Upper lobe of left lung (tissue), 6 donors: Measurements from ENCODE around the gene EFR3B. TPM values are rescaled to one million over a fixed set of nuclear protein-coding genes. Genes with fewer than 3 reads are reported as not detected.

Experiments used
- ATAC-seq, 2 donors: fragments of 200-7000 bp; cut with Tn5 transposase; one replicate each; pipeline ENCODE4 v1.9.1; 2022; ENCODE audit warnings: mild to moderate bottlenecking in 2 of 2, moderate library complexity in 2 of 2; ENCODE audit not compliant: low FRiP score in 2 of 2
- DNase-seq, 2 donors: peaks; one replicate each; pipeline ENCODE4 v3.0.0-alpha.2; 2019 to 2020
- H3K27ac ChIP-seq, 4 donors: fragments of 200-600 bp; sonication (generic); one replicate each; pipeline ENCODE4 v1.5.1; 2016 to 2019
- H3K27me3 ChIP-seq, 4 donors: fragments of 200-600 bp; sonication (generic); one replicate each; pipeline ENCODE4 v1.5.1; 2017 to 2019
- H3K36me3 ChIP-seq, 4 donors: fragments of 200-600 bp; sonication (generic); one replicate each; pipeline ENCODE4 v1.5.1; 2016 to 2019
- H3K4me1 ChIP-seq, 4 donors: fragments of 200-600 bp; sonication (generic); one replicate each; pipeline ENCODE4 v1.5.1; 2018 to 2019
- H3K4me3 ChIP-seq, 4 donors: fragments of 200-600 bp; sonication (generic); one replicate each; pipeline ENCODE4 v1.5.1; 2017 to 2019; ENCODE audit warnings: mild to moderate bottlenecking in 2 of 4, moderate library complexity in 1 of 4
- H3K9me3 ChIP-seq, 4 donors: fragments of 200-600 bp; sonication (generic); one replicate each; pipeline ENCODE4 v1.5.1; 2018 to 2019
- CTCF ChIP-seq, 6 experiments: fragments of 450-650 bp in 4 of 6; fragments of 200-600 bp in 2 of 6; sonication (generic) in 2 of 6; IDR thresholded peaks; one replicate each; pipeline ENCODE4 v1.5.1; 2016 to 2019; ENCODE audit warnings: antibody characterized with exemption in 6 of 6
- EP300 ChIP-seq, 4 donors: sonication (generic); formaldehyde crosslinking; IDR thresholded peaks; one replicate each; pipeline ENCODE4 v1.5.1; 2017; ENCODE audit warnings: antibody characterized with exemption in 4 of 4, control low read depth in 2 of 4
- POLR2A ChIP-seq, 4 donors: fragments of 450-650 bp; IDR thresholded peaks; one replicate each; pipeline ENCODE4 v1.5.1; 2016 to 2017; ENCODE audit warnings: antibody characterized with exemption in 4 of 4, mild to moderate bottlenecking in 2 of 4
- POLR2AphosphoS5 ChIP-seq, 2 donors: sonication (generic); formaldehyde crosslinking; IDR thresholded peaks; one replicate each; pipeline ENCODE4 v1.5.1; 2017; ENCODE audit warnings: antibody characterized with exemption in 2 of 2
- WGBS, 2 donors: methylation state at CpG; one replicate each; pipeline ENCODE4 v1.1.5; 2017 to 2018; 5-methylcytosine and 5-hydroxymethylcytosine counted together
- total RNA-seq, 6 donors: library from RNA; depleted of rRNA in 4 of 6; stranded (reverse); fragments of >200 nt in 4 of 6; gene quantifications; one replicate each; pipeline versions ENCODE4 v1.1.0 to v1.2.1, GENCODE V29; 2016 to 2021
- donor health status: DM: no; HTN: no; CAD: no; lungs with moderate emphysema.
- donor health status: DM: no; HTN: yes; CAD: no; lungs with severe emphysema.

Gene EFR3B
- total RNA-seq, 6 donors from 2014 or later, result 5.1 to 15.2 (median 9.5) TPM

- DNase-seq (no peak), ATAC-seq (no peak)
- Histone ChIP-seq H3K36me3 (no peaks in the 10 kb centered on the region), H3K9me3 (peaks cover 0 to 8% (median 0%) of the 10 kb centered on the region in 4 donors), H3K4me3 (no peak overlapping the region), H3K4me1 (no peaks in the 10 kb centered on the region), H3K27ac (no peak overlapping the region), H3K27me3 (no peaks in the 10 kb centered on the region)
- 92 to 98% methylated on average over 4 of the region's 4 CpGs for WGBS, 2 donors
- no peak for TF ChIP-seq CTCF (IDR thresholded peaks at IDR 0.05)
- TF ChIP-seq POLR2AphosphoS5 (IDR thresholded peaks at IDR 0.05), result no peak
- no peak for TF ChIP-seq EP300 (IDR thresholded peaks at IDR 0.05)
- TF ChIP-seq POLR2A (IDR thresholded peaks at IDR 0.05), result no peak
These were observed 23.9 kb downstream of the EFR3B start for GRCh38 chr2:25065768-25066167.

- no peak for TF ChIP-seq CTCF (IDR thresholded peaks at IDR 0.05)
- no peak for TF ChIP-seq EP300 (IDR thresholded peaks at IDR 0.05)
- no peak for TF ChIP-seq POLR2A (IDR thresholded peaks at IDR 0.05)
- TF ChIP-seq POLR2AphosphoS5 (IDR thresholded peaks at IDR 0.05), result no peak
- peaks cover 0 to 8% (median 0%) of the 10 kb centered on the region in 4 donors for H3K9me3 ChIP-seq
- no peak overlapping the region for H3K4me3 ChIP-seq
- DNase-seq, result no peak
- H3K27me3 ChIP-seq, result no peaks in the 10 kb centered on the region
- no peak overlapping the region for H3K27ac ChIP-seq
- no peak for ATAC-seq
- 94% methylated on average over 2 of the region's 2 CpGs for WGBS, 2 donors
- no peaks in the 10 kb centered on the region for H3K36me3 ChIP-seq
- no peaks in the 10 kb centered on the region for H3K4me1 ChIP-seq
These were observed 24.6 kb downstream of the EFR3B start for GRCh38 chr2:25066455-25066854.

- Histone ChIP-seq H3K27me3 (no peaks in the 10 kb centered on the region), H3K4me3 (no peak overlapping the region), H3K27ac (no peak overlapping the region), H3K9me3 (peaks cover 0 to 8% (median 0%) of the 10 kb centered on the region in 4 donors), H3K4me1 (peaks cover 0 to 1% (median 0%) of the 10 kb centered on the region in 4 donors), H3K36me3 (no peaks in the 10 kb centered on the region)
- no peak for TF ChIP-seq CTCF (IDR thresholded peaks at IDR 0.05)
- no peak for TF ChIP-seq POLR2A (IDR thresholded peaks at IDR 0.05)
- no peak for TF ChIP-seq POLR2AphosphoS5 (IDR thresholded peaks at IDR 0.05)
- no peak for TF ChIP-seq EP300 (IDR thresholded peaks at IDR 0.05)
- WGBS, 2 donors, result 75 to 82% methylated on average over 5 of the region's 5 CpGs
- ATAC-seq, result no peak
- DNase-seq, result no peak
These were observed 26.3 kb downstream of the EFR3B start for GRCh38 chr2:25068217-25068616.

- Histone ChIP-seq H3K27ac (peak overlapping the region in 2 of 4 donors; percentile 8 to 14), H3K9me3 (no peaks in the 10 kb centered on the region), H3K4me3 (no peak overlapping the region), H3K36me3 (no peaks in the 10 kb centered on the region), H3K27me3 (no peaks in the 10 kb centered on the region), H3K4me1 (peaks cover 0 to 6% (median 0%) of the 10 kb centered on the region in 4 donors)
- no peak for ATAC-seq
- DNase-seq, result no peak
- TF ChIP-seq POLR2AphosphoS5 (IDR thresholded peaks at IDR 0.05) (no peak), POLR2A (IDR thresholded peaks at IDR 0.05) (no peak), EP300 (IDR thresholded peaks at IDR 0.05) (no peak), CTCF (IDR thresholded peaks at IDR 0.05) (no peak)
- WGBS, 2 donors, result 80% methylated on average over 8 of the region's 8 CpGs
These were observed 30.1 kb downstream of the EFR3B start for GRCh38 chr2:25071966-25072365.

GRCh38 chr2:25072606-25073005 lies 30.7 kb downstream of the EFR3B start:
- no peak for TF ChIP-seq EP300 (IDR thresholded peaks at IDR 0.05)
- no peaks in the 10 kb centered on the region for H3K36me3 ChIP-seq

More at GRCh38 chr2:25072606-25073005, 30.7 kb downstream of the EFR3B start:
- Histone ChIP-seq H3K27me3 (no peaks in the 10 kb centered on the region), H3K4me3 (no peak overlapping the region), H3K9me3 (no peaks in the 10 kb centered on the region), H3K4me1 (peaks cover 0 to 6% (median 0%) of the 10 kb centered on the region in 4 donors), H3K27ac (peak overlapping the region in 2 of 4 donors; percentile 8 to 14)
- DNase-seq, result peak in 1 of 2 donors; percentile 50
- WGBS, 2 donors, result 47 to 48% methylated on average over 1 of the region's 1 CpG
- peak in 1 of 2 donors; percentile 77 for ATAC-seq
